HuH-7.5 (cell line): ENCODE measurements around the gene KDM2A.

ENCODE experiments used
- DNase-seq: peaks from one replicate; pipeline ENCODE4 v3.0.0; 2011; ENCODE audit warnings: low spot score

The KDM2A gene

GRCh38 chr11:67272327-67273259 is 153.5 kb downstream of the KDM2A start:
- no peak for DNase-seq

GRCh38 chr11:67273260-67273990 is 154.4 kb downstream of the KDM2A start:
- DNase-seq, result peak; percentile 75

- no peak for DNase-seq
Observed at GRCh38 chr11:67274768-67275605, 155.9 kb downstream of the KDM2A start.

GRCh38 chr11:67275606-67276409 is 156.7 kb downstream of the KDM2A start:
- DNase-seq, result peak; percentile 59

- DNase-seq, result no peak
Observed at GRCh38 chr11:67276781-67277230, 157.7 kb downstream of the KDM2A start.

- DNase-seq, result no peak
Observed at GRCh38 chr11:67277231-67277961, 158.3 kb downstream of the KDM2A start.

GRCh38 chr11:67278135-67278938 is 159.3 kb downstream of the KDM2A start:
- peak; percentile 59 for DNase-seq

GRCh38 chr11:67278939-67279588 is 160.0 kb downstream of the KDM2A start:
- no peak for DNase-seq

- DNase-seq, result no peak
Observed at GRCh38 chr11:67279589-67280340, 160.7 kb downstream of the KDM2A start.

GRCh38 chr11:67280341-67280787 is 161.3 kb downstream of the KDM2A start:
- DNase-seq, result no peak

- no peak for DNase-seq
Observed at GRCh38 chr11:67280788-67281551, 161.9 kb downstream of the KDM2A start.

GRCh38 chr11:67281552-67282150 is 162.6 kb downstream of the KDM2A start:
- no peak for DNase-seq

GRCh38 chr11:67282155-67282875 is 163.3 kb downstream of the KDM2A start:
- DNase-seq, result no peak

GRCh38 chr11:67282876-67283371 is 163.9 kb downstream of the KDM2A start:
- DNase-seq, result peak; percentile 75

- DNase-seq, result no peak
Observed at GRCh38 chr11:67283481-67283963, 164.5 kb downstream of the KDM2A start.
